ENCODE data around the gene HSDL2.

DNA sequence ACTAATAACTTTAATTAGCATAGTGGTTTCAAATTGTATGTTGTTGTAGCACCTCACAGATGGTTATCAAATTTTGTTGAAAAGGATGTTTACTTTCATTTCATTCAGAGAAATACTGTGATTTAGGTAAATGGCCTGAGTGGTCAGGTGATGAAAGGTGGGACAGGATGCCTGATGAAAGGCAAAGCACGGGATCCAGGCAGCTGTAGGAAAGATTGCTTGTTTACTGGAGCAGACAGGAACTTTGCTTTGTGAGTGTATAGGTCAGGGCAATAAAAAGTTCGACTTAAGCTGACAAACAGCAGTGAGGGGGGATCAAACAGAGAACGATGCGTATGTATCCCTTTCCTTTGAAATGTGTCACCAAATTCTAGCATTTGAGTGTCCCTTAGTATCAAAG lies 125.7 kb downstream of the HSDL2 start:
- TF ChIP-seq EZH2 (IDR thresholded peaks at IDR 0.05) (no peak), POLR2AphosphoS5 (IDR thresholded peaks at IDR 0.05; ENCODE audit: borderline replicate concordance, low read depth, low read length) (no peak), FOXP2 (optimal IDR thresholded peaks at IDR 0.05; ENCODE audit: control extremely low read depth, extremely low read length, insufficient read depth) (no peak)

All from SK-N-MC (cell line).